ENCODE measurements around the gene STOM. TPM values are rescaled to one million over a fixed set of nuclear protein-coding genes. Genes with fewer than 3 reads are reported as not detected.

The STOM gene
- total and polyA plus RNA-seq, 2 of the 8 experiments (the other 6 are each of a cell fraction or from before 2014, with no cell fraction given), result 25.2 to 60.4 TPM

DNA sequence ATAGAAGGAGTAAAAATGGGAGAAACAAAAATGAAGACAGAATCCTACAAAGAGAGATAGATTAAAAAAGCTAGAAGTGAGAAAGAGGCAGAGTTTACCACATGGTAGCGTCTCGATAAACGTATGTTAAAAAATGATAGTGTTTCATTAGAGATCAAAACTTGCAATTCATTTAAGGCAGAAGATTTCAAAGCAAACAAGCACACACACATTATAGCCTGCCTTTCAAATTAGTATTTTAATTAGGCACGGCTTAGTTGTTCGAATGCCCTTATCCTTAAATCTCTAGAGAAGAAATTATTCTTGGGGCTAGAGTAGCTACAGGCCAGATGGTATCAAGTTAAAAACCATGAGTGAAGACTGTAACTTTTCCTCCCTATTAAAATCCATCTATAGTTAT is 6.0 kb downstream of the STOM start:
- no peak overlapping the region for H3K4me3 ChIP-seq (ENCODE audit: extremely low read depth in 1 of 4, insufficient read depth in 2 of 4, low read depth in 3 of 4, low read length in 4 of 4)
- no peaks in the 10 kb centered on the region for H3K23me2 ChIP-seq (ENCODE audit: low read depth, low read length)
- no peak overlapping the region for H2AK5ac ChIP-seq (ENCODE audit: low read depth, low read length)
- no peak overlapping the region for H3K4ac ChIP-seq (replicated peaks; ENCODE audit: insufficient read length, low read depth, low read length)
- H3K14ac ChIP-seq (ENCODE audit: insufficient read length), result no peak overlapping the region
- DNase-seq (ENCODE audit: low read depth in 1 of 2, low spot score in 2 of 2), result no peak
- peaks cover 0 to 4% (median 0%) of the 10 kb centered on the region in 4 experiments; a peak in 1 of 8 replicates for H3K36me3 ChIP-seq (ENCODE audit: control insufficient read depth in 2 of 4, insufficient read depth in 4 of 4, low read length in 3 of 4)
- H4K91ac ChIP-seq (replicated peaks; ENCODE audit: insufficient read length, low read length), result no peak overlapping the region
- peaks cover 0 to 6% (median 2%) of the 10 kb centered on the region in 4 experiments; a peak in 3 of 7 replicates for H3K4me1 ChIP-seq (replicated peaks in 1 of 4; ENCODE audit: control insufficient read depth in 3 of 4, insufficient read depth in 4 of 4, low read length in 3 of 4)
- POLR2A ChIA-PET (ENCODE audit: partially characterized antibody), result interaction anchor here (1.5 kb wide), 1 partner anchor 22 kb away, joined by 4 read pairs; no protein-coding TSS in a partner anchor
- H4K5ac ChIP-seq (ENCODE audit: insufficient read length, low read depth, low read length), result no peak overlapping the region
- H3K4me2 ChIP-seq (ENCODE audit: insufficient read depth in 1 of 2, low read depth in 2 of 2, low read length in 2 of 2), result no peak overlapping the region
- no peaks in the 10 kb centered on the region for H3K79me1 ChIP-seq (ENCODE audit: low read depth, low read length)
- no peak overlapping the region for H2BK5ac ChIP-seq (ENCODE audit: low read depth, low read length)
- H3K79me2 ChIP-seq (ENCODE audit: control insufficient read depth in 1 of 2, insufficient read depth in 2 of 2, low read length in 2 of 2), result no peaks in the 10 kb centered on the region
- H2AFZ ChIP-seq (ENCODE audit: low read length), result no peak overlapping the region
- H3K27ac ChIP-seq (ENCODE audit: low read depth, low read length), result no peak overlapping the region
- no peak overlapping the region for H3K9ac ChIP-seq (replicated peaks in 1 of 4; ENCODE audit: extremely low read depth in 1 of 4, low read depth in 3 of 4, low read length in 3 of 4)
- FAIRE-seq, result no peak
- H2BK20ac ChIP-seq (ENCODE audit: low read length), result no peak overlapping the region
- H2BK120ac ChIP-seq (replicated peaks; ENCODE audit: low read depth, low read length), result no peak overlapping the region
- no peak overlapping the region for H3K56ac ChIP-seq (replicated peaks; ENCODE audit: insufficient read length, low read depth, low read length)
- peaks cover 0 to 4% (median 2%) of the 10 kb centered on the region in 4 experiments; a peak in 3 of 7 replicates for H3K27me3 ChIP-seq (replicated peaks in 1 of 4; ENCODE audit: control insufficient read depth in 3 of 4, extremely low read depth in 1 of 4, insufficient read depth in 3 of 4, low read length in 3 of 4)
- H3K18ac ChIP-seq (ENCODE audit: extremely low read depth, low read length), result no peak overlapping the region
- H2BK12ac ChIP-seq (ENCODE audit: low read depth, low read length), result no peak overlapping the region
- H4K20me1 ChIP-seq (replicated peaks in 1 of 2; ENCODE audit: control insufficient read depth in 1 of 2, insufficient read depth in 2 of 2, low read length in 2 of 2), result no peaks in the 10 kb centered on the region
- CTCF ChIA-PET (ENCODE audit: partially characterized antibody), result interaction anchor here (0.8 to 1.5 kb wide), 3 partner anchors 36 to 76 kb away, joined by 3 to 6 read pairs (median 3); no protein-coding TSS in a partner anchor
- no peaks in the 10 kb centered on the region for H3K9me3 ChIP-seq (ENCODE audit: insufficient read depth in 2 of 2, low read depth in 1 of 2, low read length in 1 of 2)
- H4K8ac ChIP-seq (ENCODE audit: extremely low read depth, insufficient read depth, low read length), result no peak overlapping the region
- no peak overlapping the region for H2BK15ac ChIP-seq (ENCODE audit: low read length)
- H3K23ac ChIP-seq (ENCODE audit: insufficient read length), result no peak overlapping the region
- WGBS, 2 experiments (ENCODE audit: extremely low coverage in 1 of 2, insufficient coverage in 1 of 2, insufficient read length in 1 of 2, insufficient replicate concordance in 2 of 2, low coverage in 1 of 2, low lambda C conversion rate in 2 of 2, missing lambda C conversion rate in 1 of 2), result 88% methylated on average over 5 of the region's 5 CpGs; no CpG with 5 or more reads in 1 of the 2 experiments
- TF ChIP-seq CEBPB (IDR thresholded peaks at IDR 0.05; ENCODE audit: low read depth, low read length), result no peak
- no peak for TF ChIP-seq POU5F1 (IDR thresholded peaks at IDR 0.05; ENCODE audit: low read depth, low read length)
- TF ChIP-seq, protein P1, sequence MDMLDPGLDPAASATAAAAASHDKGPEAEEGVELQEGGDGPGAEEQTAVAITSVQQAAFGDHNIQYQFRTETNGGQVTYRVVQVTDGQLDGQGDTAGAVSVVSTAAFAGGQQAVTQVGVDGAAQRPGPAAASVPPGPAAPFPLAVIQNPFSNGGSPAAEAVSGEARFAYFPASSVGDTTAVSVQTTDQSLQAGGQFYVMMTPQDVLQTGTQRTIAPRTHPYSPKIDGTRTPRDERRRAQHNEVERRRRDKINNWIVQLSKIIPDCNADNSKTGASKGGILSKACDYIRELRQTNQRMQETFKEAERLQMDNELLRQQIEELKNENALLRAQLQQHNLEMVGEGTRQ (IDR thresholded peaks at IDR 0.05; ENCODE audit: low read length), result no peak
- TF ChIP-seq HDAC6 (IDR thresholded peaks at IDR 0.05; ENCODE audit: low read depth, low read length), result no peak
- no peak for TF ChIP-seq ATF3 (IDR thresholded peaks at IDR 0.05; ENCODE audit: insufficient read depth, low read depth, low read length)
- TF ChIP-seq EP300 (IDR thresholded peaks at IDR 0.05; ENCODE audit: borderline replicate concordance in 1 of 2, low read depth in 2 of 2, low read length in 2 of 2), result no peak
- TF ChIP-seq NANOG (IDR thresholded peaks at IDR 0.05; ENCODE audit: insufficient read depth, low read depth, low read length, poor library complexity, severe bottlenecking), result no peak
- TF ChIP-seq TAF7 (optimal IDR thresholded peaks at IDR 0.05; ENCODE audit: borderline replicate concordance, low read depth, low read length), result no peak
- no peak for TF ChIP-seq POLR2A (IDR thresholded peaks at IDR 0.05; ENCODE audit: control extremely low read depth in 1 of 2, low read depth in 2 of 2, low read length in 2 of 2)
- no peak for TF ChIP-seq SAP30 (IDR thresholded peaks at IDR 0.05; ENCODE audit: insufficient read depth, insufficient replicate concordance, low read length)
- no peak for TF ChIP-seq SP4 (IDR thresholded peaks at IDR 0.05; ENCODE audit: low read length)
- no peak for TF ChIP-seq EGR1 (IDR thresholded peaks at IDR 0.05; ENCODE audit: borderline replicate concordance, low read depth, low read length)
